SK-N-MC (cell line): ENCODE measurements around the gene MACROH2A1.

Source experiments
- DNase-seq: peaks from one replicate; pipeline ENCODE4 v3.0.0-alpha.2; 2011; ENCODE audit warnings: low read depth, low spot score
- H3K27ac ChIP-seq: fragments of 200-600 bp; sonication (generic); 2 replicates; pipeline ENCODE4 v1.5.1; 2016; ENCODE audit warnings: mixed run types
- H3K36me3 ChIP-seq: fragments of 200-600 bp; sonication (generic); 2 replicates; pipeline ENCODE4 v1.6.1; 2017; ENCODE audit warnings: antibody characterized with exemption, low read length, mixed read lengths; ENCODE audit not compliant: insufficient read depth
- H3K4me3 ChIP-seq: fragments of 200-600 bp; sonication (generic); 2 replicates; pipeline ENCODE4 v1.5.1; 2016
- H3K9ac ChIP-seq: fragments of 200-600 bp; sonication (generic); 2 replicates; pipeline ENCODE4 v1.8.0; 2017; ENCODE audit warnings: mixed run types, mixed read lengths; ENCODE audit not compliant: insufficient read length
- H3K9me3 ChIP-seq: fragments of 200-600 bp; sonication (generic); 2 replicates; pipeline ENCODE4 v1.6.1; 2017; ENCODE audit warnings: low read depth, mild to moderate bottlenecking, antibody characterized with exemption, low read length, moderate library complexity, mixed read lengths
- EZH2 ChIP-seq: fragments of 200-600 bp; sonication (generic); IDR thresholded peaks from one replicate; pipeline ENCODE4 v1.6.1; 2017; ENCODE audit warnings: antibody characterized with exemption
- FOXP2 ChIP-seq: optimal IDR thresholded peaks from 2 replicates; pipeline ENCODE3; 2011; ENCODE audit warnings: mild to moderate bottlenecking, moderate library complexity; ENCODE audit not compliant: insufficient read depth; ENCODE audit errors: extremely low read length, control extremely low read depth
- POLR2AphosphoS5 ChIP-seq: IDR thresholded peaks from 2 replicates; pipeline ENCODE4 v1.6.1; 2012; ENCODE audit warnings: mild to moderate bottlenecking, low read depth, low read length, borderline replicate concordance

Gene MACROH2A1

GRCh38 chr5:135318924-135319323, 80.1 kb downstream of the MACROH2A1 start:
- no peak for DNase-seq
- H3K4me3 ChIP-seq: no peak overlapping the region
- H3K36me3 ChIP-seq: no peaks in the 10 kb centered on the region
- H3K9me3 ChIP-seq: no peaks in the 10 kb centered on the region
- H3K9ac ChIP-seq: no peak overlapping the region
- no peak overlapping the region for H3K27ac ChIP-seq
- TF ChIP-seq EZH2: no peak
- no peak for TF ChIP-seq FOXP2
- TF ChIP-seq POLR2AphosphoS5: no peak

GRCh38 chr5:135318037-135318436, 81.0 kb downstream of the MACROH2A1 start:
- no peak overlapping the region for H3K4me3 ChIP-seq
- no peaks in the 10 kb centered on the region for H3K36me3 ChIP-seq
- no peaks in the 10 kb centered on the region for H3K9me3 ChIP-seq
- TF ChIP-seq FOXP2: no peak
- no peak for DNase-seq
- H3K27ac ChIP-seq: no peak overlapping the region
- H3K9ac ChIP-seq: no peak overlapping the region

- no peak for TF ChIP-seq POLR2AphosphoS5
- no peak for TF ChIP-seq EZH2
- no peak for TF ChIP-seq FOXP2
- Histone ChIP-seq H3K36me3 (no peaks in the 10 kb centered on the region), H3K4me3 (no peak overlapping the region), H3K9me3 (no peaks in the 10 kb centered on the region), H3K9ac (no peak overlapping the region), H3K27ac (no peak overlapping the region)
- DNase-seq: no peak
Observed at GRCh38 chr5:135317286-135317685, 81.7 kb downstream of the MACROH2A1 start.

GRCh38 chr5:135315386-135315785, 83.6 kb downstream of the MACROH2A1 start:
- Histone ChIP-seq H3K9me3 (no peaks in the 10 kb centered on the region), H3K27ac (no peak overlapping the region), H3K9ac (no peak overlapping the region), H3K36me3 (no peaks in the 10 kb centered on the region), H3K4me3 (no peak overlapping the region)
- no peak for TF ChIP-seq EZH2
- DNase-seq: no peak

DNA sequence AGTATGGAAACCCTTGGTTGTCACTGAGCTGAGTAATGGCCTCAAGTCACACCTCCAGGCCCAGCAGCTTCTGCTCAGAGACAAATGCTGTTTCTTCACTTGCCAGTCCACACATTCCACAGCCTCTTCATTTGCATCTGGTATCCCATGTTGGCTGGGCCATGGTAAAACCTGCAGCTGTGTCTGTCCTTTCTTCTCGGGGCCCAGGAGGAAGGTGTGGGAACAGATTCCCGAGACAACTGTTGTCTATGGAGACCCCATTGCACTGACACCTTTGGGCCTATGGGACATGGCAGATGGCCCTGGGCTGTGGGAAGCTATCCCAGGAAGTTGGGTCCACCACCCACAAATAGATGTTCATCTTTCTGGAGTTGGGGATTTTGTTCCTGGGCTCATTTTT, 85.1 kb downstream of the MACROH2A1 start:
- no peak for DNase-seq
- TF ChIP-seq EZH2: no peak
- no peak for TF ChIP-seq POLR2AphosphoS5
- TF ChIP-seq FOXP2: no peak
- H3K27ac ChIP-seq: no peak overlapping the region

DNA sequence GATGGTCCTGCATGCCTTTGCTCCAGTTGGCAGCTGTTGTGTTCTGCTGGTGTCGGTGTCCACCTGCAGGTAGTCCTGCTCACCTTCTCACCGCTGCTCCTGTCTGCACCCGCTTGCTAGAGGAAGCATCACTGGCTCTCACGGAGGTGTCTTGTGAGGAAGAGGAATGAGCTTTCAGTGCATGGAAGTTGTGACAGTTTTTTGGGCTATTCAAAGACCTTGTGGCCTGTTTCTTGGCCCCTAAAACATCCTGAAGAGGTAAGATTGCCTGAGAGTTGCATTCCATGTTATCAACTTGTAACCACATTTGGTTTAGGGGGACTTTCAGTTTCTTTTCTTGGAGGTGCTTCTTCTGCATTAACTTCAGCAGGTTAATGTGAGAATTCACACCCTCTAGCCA, 85.6 kb downstream of the MACROH2A1 start:
- no peak overlapping the region for H3K27ac ChIP-seq
- no peak for DNase-seq
- no peaks in the 10 kb centered on the region for H3K36me3 ChIP-seq
- TF ChIP-seq POLR2AphosphoS5 (no peak), FOXP2 (no peak), EZH2 (no peak)
- no peak overlapping the region for H3K4me3 ChIP-seq
- no peaks in the 10 kb centered on the region for H3K9me3 ChIP-seq
- H3K9ac ChIP-seq: no peak overlapping the region

More for the DNA sequence above, 85.1 kb downstream of the MACROH2A1 start:
- H3K9ac ChIP-seq: no peak overlapping the region
- H3K36me3 ChIP-seq: no peaks in the 10 kb centered on the region
- no peak overlapping the region for H3K4me3 ChIP-seq
- no peaks in the 10 kb centered on the region for H3K9me3 ChIP-seq

GRCh38 chr5:135312255-135312935, 86.6 kb downstream of the MACROH2A1 start:
- no peak for DNase-seq
- no peak for TF ChIP-seq POLR2AphosphoS5
- TF ChIP-seq FOXP2: no peak
- no peak for TF ChIP-seq EZH2
- H3K4me3 ChIP-seq: no peak overlapping the region
- H3K27ac ChIP-seq: no peak overlapping the region
- H3K9me3 ChIP-seq: no peaks in the 10 kb centered on the region
- no peaks in the 10 kb centered on the region for H3K36me3 ChIP-seq
- no peak overlapping the region for H3K9ac ChIP-seq

DNA sequence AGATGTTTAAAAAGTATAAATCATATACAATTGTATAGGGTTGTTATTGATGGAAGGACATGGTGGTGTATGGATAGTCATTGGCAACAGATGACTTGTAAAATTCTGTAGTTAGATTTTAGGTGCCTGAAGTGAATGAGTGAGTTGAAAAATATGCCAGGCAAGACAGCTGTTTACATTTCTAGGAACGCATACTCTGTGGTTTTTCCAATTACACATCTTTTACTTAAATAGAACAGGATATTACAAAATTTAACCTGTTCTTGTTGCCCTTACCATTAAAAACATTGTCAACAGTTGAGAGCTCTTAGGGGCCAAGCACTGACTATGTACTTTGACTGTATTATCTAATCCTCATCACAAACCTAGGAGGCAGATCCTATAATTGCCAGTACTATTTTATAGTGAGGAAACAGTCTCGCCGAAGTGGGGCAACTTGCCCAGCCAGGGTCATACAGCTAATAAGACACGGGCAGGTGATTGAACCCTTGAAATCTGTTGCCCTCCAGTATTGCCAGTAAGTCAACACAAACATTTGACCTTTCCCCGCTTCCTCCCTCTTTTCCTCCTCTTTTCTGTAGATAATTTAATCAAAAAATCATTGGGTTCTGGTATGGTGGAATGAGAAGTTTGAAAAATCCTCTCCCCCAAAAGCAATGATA, 88.6 kb downstream of the MACROH2A1 start:
- TF ChIP-seq POLR2AphosphoS5 (no peak), FOXP2 (no peak), EZH2 (no peak)
- Histone ChIP-seq H3K9ac (no peak overlapping the region), H3K27ac (no peak overlapping the region), H3K36me3 (no peaks in the 10 kb centered on the region), H3K9me3 (no peaks in the 10 kb centered on the region), H3K4me3 (no peak overlapping the region)
- no peak for DNase-seq

GRCh38 chr5:135309391-135310327, 89.4 kb downstream of the MACROH2A1 start:
- TF ChIP-seq EZH2 (no peak), POLR2AphosphoS5 (no peak), FOXP2 (no peak)
- Histone ChIP-seq H3K9ac (no peak overlapping the region), H3K36me3 (no peaks in the 10 kb centered on the region), H3K9me3 (no peaks in the 10 kb centered on the region), H3K27ac (no peak overlapping the region), H3K4me3 (no peak overlapping the region)
- no peak for DNase-seq
